Neural progenitor cell (in vitro differentiated cells): ENCODE results near the gene CDS2. TPM values are rescaled to one million over a fixed set of nuclear protein-coding genes. Genes with fewer than 3 reads are reported as not detected.

Source experiments
- DNase-seq: peaks from one replicate; pipeline ENCODE4 v3.0.0-alpha.2; 2016; ENCODE audit warnings: low spot score
- H2AFZ ChIP-seq: fragments of 200-600 bp; sonication (generic); replicated peaks from 2 replicates; pipeline ENCODE4 v1.6.1; 2016; ENCODE audit warnings: antibody characterized with exemption
- H3F3A ChIP-seq: fragments of 200-600 bp; sonication (generic); 2 replicates; pipeline ENCODE4 v1.6.1; 2016; ENCODE audit warnings: antibody characterized with exemption, low read depth
- H3K27ac ChIP-seq: fragments of 200-600 bp; sonication (generic); 2 replicates; pipeline ENCODE4 v1.5.1; 2016; ENCODE audit warnings: mild to moderate bottlenecking
- H3K27me3 ChIP-seq: fragments of 200-600 bp; sonication (generic); 2 replicates; pipeline ENCODE4 v1.6.1; 2016; ENCODE audit warnings: mild to moderate bottlenecking, moderate library complexity
- H3K36me3 ChIP-seq: fragments of 200-600 bp; sonication (generic); 2 replicates; pipeline ENCODE4 v1.5.1; 2016
- H3K4me1 ChIP-seq: fragments of 200-600 bp; sonication (generic); 2 replicates; pipeline ENCODE4 v1.6.1; 2016; ENCODE audit warnings: mixed run types
- H3K4me2 ChIP-seq: fragments of 200-600 bp; sonication (generic); 2 replicates; pipeline ENCODE4 v1.6.1; 2016
- H3K4me3 ChIP-seq: fragments of 200-600 bp; sonication (generic); 2 replicates; pipeline ENCODE4 v1.5.1; 2016
- H3K79me2 ChIP-seq: fragments of 200-600 bp; sonication (generic); 2 replicates; pipeline ENCODE4 v1.6.1; 2016; ENCODE audit warnings: low read depth
- H3K9ac ChIP-seq: fragments of 200-600 bp; sonication (generic); 2 replicates; pipeline ENCODE4 v1.6.1; 2016
- H3K9me3 ChIP-seq: fragments of 200-600 bp; sonication (generic); 2 replicates; pipeline ENCODE4 v1.5.1; 2016; ENCODE audit warnings: low read depth
- H4K20me1 ChIP-seq: fragments of 200-600 bp; sonication (generic); 2 replicates; pipeline ENCODE4 v1.6.1; 2016; ENCODE audit warnings: low read depth
- H3K27ac Mint-ChIP-seq: 3 replicates; pipeline ENCODE4 v1.8.0; 2021; ENCODE audit warnings: mixed read lengths
- H3K27me3 Mint-ChIP-seq: 2 replicates; pipeline ENCODE4 v1.8.0; 2022; ENCODE audit warnings: low read depth, mild to moderate bottlenecking, inconsistent platforms, moderate library complexity, mixed read lengths; ENCODE audit not compliant: insufficient read depth
- H3K36me3 Mint-ChIP-seq: 3 replicates; pipeline ENCODE4 v1.8.0; 2021; ENCODE audit warnings: mixed read lengths
- H3K4me1 Mint-ChIP-seq: 3 replicates; pipeline ENCODE4 v1.8.0; 2021; ENCODE audit warnings: mixed read lengths
- H3K4me3 Mint-ChIP-seq: 3 replicates; pipeline ENCODE4 v1.8.0; 2021; ENCODE audit warnings: mild to moderate bottlenecking, moderate library complexity, mixed read lengths
- H3K9me3 Mint-ChIP-seq: 3 replicates; pipeline ENCODE4 v1.8.0; 2020; ENCODE audit warnings: mixed read lengths
- EZH2 ChIP-seq: fragments of 200-600 bp; sonication (generic); IDR thresholded peaks from 2 replicates; pipeline ENCODE4 v1.6.1; 2017; ENCODE audit warnings: antibody characterized with exemption, mild to moderate bottlenecking, moderate library complexity
- EZH2phosphoT487 ChIP-seq: fragments of 200-600 bp; sonication (generic); IDR thresholded peaks from 2 replicates; pipeline ENCODE4 v1.6.1; 2017; ENCODE audit warnings: antibody characterized with exemption
- total RNA-seq: library from RNA; depleted of rRNA; stranded (reverse); fragments of >200 nt; gene quantifications from 2 replicates; pipeline ENCODE4 v1.2.3, GENCODE V29; 2015; ENCODE audit warnings: low replicate concordance
- TF ChIP-seq, protein P1 (sequence below): fragments of 200-600 bp; sonication (generic); IDR thresholded peaks from 2 replicates; pipeline ENCODE4 v1.5.1; 2017; ENCODE audit warnings: antibody characterized with exemption, mild to moderate bottlenecking

The CDS2 gene
- total RNA-seq, 1 donor from 2014 or later: 59.8 TPM

DNA sequence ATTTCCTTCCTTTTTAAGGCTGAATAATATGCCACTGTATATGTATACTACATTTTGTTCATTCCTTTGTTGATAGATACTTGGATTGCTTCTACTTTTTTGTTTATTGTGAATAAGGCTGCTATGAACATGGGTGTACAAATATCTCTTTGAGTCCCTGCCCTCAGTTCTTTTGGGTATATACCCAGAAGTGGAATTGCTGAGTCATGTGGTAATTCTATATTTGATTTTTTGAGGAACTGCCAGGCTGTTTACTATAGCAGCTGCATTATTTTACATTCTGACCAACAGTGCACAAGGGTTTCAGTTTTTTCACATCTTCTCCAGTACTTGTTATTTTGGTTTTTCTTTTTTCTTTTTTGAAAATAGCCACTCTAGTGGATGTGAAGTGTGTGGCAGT is 34.1 kb downstream of the CDS2 start:
- no peak for DNase-seq
- H3K4me2 ChIP-seq: no peak overlapping the region
- H2AFZ ChIP-seq: no peak overlapping the region
- H3K27ac ChIP-seq: no peak overlapping the region
- H3K4me3 ChIP-seq: no peak overlapping the region
- H3K4me1 ChIP-seq: no peaks in the 10 kb centered on the region
- H3K36me3 ChIP-seq: no peaks in the 10 kb centered on the region
- H3K9me3 ChIP-seq: no peaks in the 10 kb centered on the region
- Mint-ChIP-seq H3K27me3 (peaks cover 4% of the 10 kb centered on the region), H3K4me3 (no peak overlapping the region), H3K27ac (no peak overlapping the region), H3K4me1 (peaks cover 7% of the 10 kb centered on the region), H3K36me3 (peaks cover 4% of the 10 kb centered on the region), H3K9me3 (no peaks in the 10 kb centered on the region)
- H4K20me1 ChIP-seq: peaks cover 32% of the 10 kb centered on the region
- TF ChIP-seq, protein P1, sequence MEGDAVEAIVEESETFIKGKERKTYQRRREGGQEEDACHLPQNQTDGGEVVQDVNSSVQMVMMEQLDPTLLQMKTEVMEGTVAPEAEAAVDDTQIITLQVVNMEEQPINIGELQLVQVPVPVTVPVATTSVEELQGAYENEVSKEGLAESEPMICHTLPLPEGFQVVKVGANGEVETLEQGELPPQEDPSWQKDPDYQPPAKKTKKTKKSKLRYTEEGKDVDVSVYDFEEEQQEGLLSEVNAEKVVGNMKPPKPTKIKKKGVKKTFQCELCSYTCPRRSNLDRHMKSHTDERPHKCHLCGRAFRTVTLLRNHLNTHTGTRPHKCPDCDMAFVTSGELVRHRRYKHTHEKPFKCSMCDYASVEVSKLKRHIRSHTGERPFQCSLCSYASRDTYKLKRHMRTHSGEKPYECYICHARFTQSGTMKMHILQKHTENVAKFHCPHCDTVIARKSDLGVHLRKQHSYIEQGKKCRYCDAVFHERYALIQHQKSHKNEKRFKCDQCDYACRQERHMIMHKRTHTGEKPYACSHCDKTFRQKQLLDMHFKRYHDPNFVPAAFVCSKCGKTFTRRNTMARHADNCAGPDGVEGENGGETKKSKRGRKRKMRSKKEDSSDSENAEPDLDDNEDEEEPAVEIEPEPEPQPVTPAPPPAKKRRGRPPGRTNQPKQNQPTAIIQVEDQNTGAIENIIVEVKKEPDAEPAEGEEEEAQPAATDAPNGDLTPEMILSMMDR: no peak
- no peak for TF ChIP-seq EZH2phosphoT487
- TF ChIP-seq EZH2: no peak
- H3K27me3 ChIP-seq: no peaks in the 10 kb centered on the region
- H3K79me2 ChIP-seq: peaks cover 80% of the 10 kb centered on the region
- H3F3A ChIP-seq: no peaks in the 10 kb centered on the region
- H3K9ac ChIP-seq: no peak overlapping the region

DNA sequence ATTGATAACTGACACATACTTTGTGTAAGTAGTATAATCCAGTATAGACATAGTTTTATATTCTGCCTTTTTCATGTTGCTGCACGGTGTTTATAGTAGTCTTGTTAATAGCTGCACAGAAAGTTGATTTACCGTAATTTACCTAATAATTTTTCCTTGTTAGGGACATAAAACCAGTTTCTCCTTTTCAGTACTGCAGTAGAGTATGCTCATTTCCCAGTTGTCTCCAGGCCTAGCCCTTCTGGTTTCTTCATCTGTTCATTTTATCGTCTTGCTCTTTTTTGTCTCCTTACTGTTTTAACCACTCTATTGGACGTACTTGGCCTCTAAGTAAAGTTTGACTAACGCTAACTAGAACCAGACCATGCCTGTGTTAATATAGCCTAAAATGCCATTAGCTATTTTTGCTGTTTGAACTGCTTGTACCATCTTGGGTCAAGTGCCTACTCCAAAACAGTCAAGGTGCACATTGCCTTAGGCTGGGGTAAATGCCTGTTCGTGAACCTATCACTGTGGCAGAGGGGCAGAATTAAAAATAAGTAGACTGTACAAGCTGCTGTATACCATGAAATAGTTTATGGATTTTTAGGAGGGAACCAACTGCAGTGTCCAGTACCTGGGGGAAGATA is 34.8 kb downstream of the CDS2 start:
- H3K4me3 ChIP-seq: no peak overlapping the region
- H3K36me3 ChIP-seq: no peaks in the 10 kb centered on the region
- Mint-ChIP-seq H3K27ac (no peak overlapping the region), H3K9me3 (no peaks in the 10 kb centered on the region), H3K4me3 (no peak overlapping the region), H3K4me1 (peaks cover 14% of the 10 kb centered on the region), H3K36me3 (peaks cover 5% of the 10 kb centered on the region), H3K27me3 (peaks cover 9% of the 10 kb centered on the region)
- peaks cover 80% of the 10 kb centered on the region for H3K79me2 ChIP-seq
- no peak for DNase-seq
- H3K27ac ChIP-seq: no peak overlapping the region
- no peaks in the 10 kb centered on the region for H3F3A ChIP-seq
- TF ChIP-seq EZH2phosphoT487 (no peak), EZH2 (no peak)
- TF ChIP-seq, protein P1: no peak
- peaks cover 31% of the 10 kb centered on the region for H4K20me1 ChIP-seq
- H3K4me2 ChIP-seq: no peak overlapping the region
- no peak overlapping the region for H3K9ac ChIP-seq
- H3K27me3 ChIP-seq: no peaks in the 10 kb centered on the region
- peaks cover 6% of the 10 kb centered on the region for H3K4me1 ChIP-seq
- no peaks in the 10 kb centered on the region for H3K9me3 ChIP-seq
- H2AFZ ChIP-seq: no peak overlapping the region

GRCh38 chr20:5164645-5165625 is 38.1 kb downstream of the CDS2 start:
- H3K9me3 Mint-ChIP-seq: no peaks in the 10 kb centered on the region
- Histone ChIP-seq H3K9ac (no peak overlapping the region), H3K79me2 (peaks cover 92% of the 10 kb centered on the region), H3K27me3 (no peaks in the 10 kb centered on the region), H3K36me3 (no peaks in the 10 kb centered on the region), H3K9me3 (no peaks in the 10 kb centered on the region), H3K27ac (no peak overlapping the region), H4K20me1 (peaks cover 34% of the 10 kb centered on the region), H3F3A (no peaks in the 10 kb centered on the region), H2AFZ (no peak overlapping the region), H3K4me2 (no peak overlapping the region), H3K4me1 (peaks cover 25% of the 10 kb centered on the region), H3K4me3 (no peak overlapping the region)
- peaks cover 5% of the 10 kb centered on the region for H3K36me3 Mint-ChIP-seq
- peaks cover 12% of the 10 kb centered on the region for H3K27me3 Mint-ChIP-seq
- TF ChIP-seq EZH2phosphoT487 (no peak), EZH2 (no peak)
- TF ChIP-seq, protein P1: no peak
- no peak overlapping the region for H3K27ac Mint-ChIP-seq
- H3K4me3 Mint-ChIP-seq: no peak overlapping the region
- peaks cover 30% of the 10 kb centered on the region for H3K4me1 Mint-ChIP-seq
- no peak for DNase-seq
